ENCODE measurements around the gene GRIN1. TPM values are rescaled to one million over a fixed set of nuclear protein-coding genes. Genes with fewer than 3 reads are reported as not detected.

GRIN1 gene
- total RNA-seq, 4 donors from 2014 or later: not detected

- no peak for DNase-seq
- Histone ChIP-seq H3K4me3 (replicated peaks in 1 of 3) (no peak overlapping the region), H3K36me3 (no peaks in the 10 kb centered on the region), H3K9me3 (no peaks in the 10 kb centered on the region), H3K4me1 (peaks cover 0 to 3% of the 10 kb centered on the region in 2 donors), H3K27me3 (peaks cover 12% of the 10 kb centered on the region), H3K27ac (no peak overlapping the region)
- TF ChIP-seq CTCF (IDR thresholded peaks at IDR 0.05) (no peak), POLR2A (IDR thresholded peaks at IDR 0.05) (no peak)
- intact Hi-C loops (cut with DNase I): no loop called here
- 53 to 75% methylated on average over 4 to 8 of the region's 17 CpGs for WGBS, 2 donors
Measured at GRCh38 chr9:137141050-137141810, 2.3 kb downstream of the GRIN1 start.

GRCh38 chr9:137141976-137142936, 3.3 kb downstream of the GRIN1 start:
- TF ChIP-seq POLR2A (IDR thresholded peaks at IDR 0.05): no peak
- no peak for TF ChIP-seq CTCF (IDR thresholded peaks at IDR 0.05)

DNA sequence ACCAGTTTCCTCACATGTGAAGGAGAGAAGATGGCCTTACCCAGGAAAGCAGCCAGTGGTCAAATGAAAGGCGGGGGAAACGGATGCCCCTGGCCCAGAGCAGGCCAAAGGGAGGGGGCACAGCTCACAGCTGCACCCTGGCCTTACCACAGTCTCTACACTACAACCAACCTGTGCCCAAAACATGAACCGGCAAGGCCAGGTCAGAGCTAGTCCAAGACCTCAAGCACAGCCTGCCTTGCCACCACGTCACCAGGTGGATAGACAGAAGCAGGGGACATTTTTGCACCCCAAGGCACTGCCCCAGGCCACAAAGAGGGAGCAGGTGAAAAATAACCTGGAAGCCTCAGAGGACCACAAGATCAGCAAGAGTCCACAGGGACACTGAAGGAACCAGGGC, 4.5 kb downstream of the GRIN1 start:
- Histone ChIP-seq H3K4me3 (replicated peaks in 1 of 3) (no peak overlapping the region), H3K27ac (no peak overlapping the region), H3K36me3 (no peaks in the 10 kb centered on the region), H3K4me1 (peaks cover 0 to 3% of the 10 kb centered on the region in 2 donors), H3K27me3 (peaks cover under 1% of the 10 kb centered on the region), H3K9me3 (no peaks in the 10 kb centered on the region)
- WGBS, 2 donors: 71 to 74% methylated on average over 4 of the region's 4 CpGs
- DNase-seq: no peak
- intact Hi-C loops (cut with DNase I): no loop called here
- no peak for TF ChIP-seq POLR2A (IDR thresholded peaks at IDR 0.05)

More at GRCh38 chr9:137141976-137142936, 3.3 kb downstream of the GRIN1 start:
- intact Hi-C loops (cut with DNase I): no loop called here
- H3K9me3 ChIP-seq: no peaks in the 10 kb centered on the region
- H3K4me3 ChIP-seq (replicated peaks in 1 of 3): no peak overlapping the region
- no peak for DNase-seq
- peaks cover 11% of the 10 kb centered on the region for H3K27me3 ChIP-seq
- H3K27ac ChIP-seq: no peak overlapping the region
- peaks cover 0 to 3% of the 10 kb centered on the region in 2 donors for H3K4me1 ChIP-seq
- H3K36me3 ChIP-seq: no peaks in the 10 kb centered on the region
- 71 to 75% methylated on average over 22 to 24 of the region's 24 CpGs for WGBS, 2 donors

- H3K27me3 ChIP-seq: no peaks in the 10 kb centered on the region
- WGBS, 2 donors: 50 to 67% methylated on average over 18 to 33 of the region's 49 CpGs
- no peak for DNase-seq
- intact Hi-C loops (cut with DNase I): no loop called here
- H3K9me3 ChIP-seq: no peaks in the 10 kb centered on the region
- no peak overlapping the region for H3K4me3 ChIP-seq (replicated peaks in 1 of 3)
- no peak overlapping the region for H3K27ac ChIP-seq
- TF ChIP-seq CTCF (IDR thresholded peaks at IDR 0.05) (no peak), POLR2A (IDR thresholded peaks at IDR 0.05) (no peak)
- no peaks in the 10 kb centered on the region for H3K36me3 ChIP-seq
- H3K4me1 ChIP-seq: no peaks in the 10 kb centered on the region
Measured at GRCh38 chr9:137145731-137146526, 7.0 kb downstream of the GRIN1 start.

DNA sequence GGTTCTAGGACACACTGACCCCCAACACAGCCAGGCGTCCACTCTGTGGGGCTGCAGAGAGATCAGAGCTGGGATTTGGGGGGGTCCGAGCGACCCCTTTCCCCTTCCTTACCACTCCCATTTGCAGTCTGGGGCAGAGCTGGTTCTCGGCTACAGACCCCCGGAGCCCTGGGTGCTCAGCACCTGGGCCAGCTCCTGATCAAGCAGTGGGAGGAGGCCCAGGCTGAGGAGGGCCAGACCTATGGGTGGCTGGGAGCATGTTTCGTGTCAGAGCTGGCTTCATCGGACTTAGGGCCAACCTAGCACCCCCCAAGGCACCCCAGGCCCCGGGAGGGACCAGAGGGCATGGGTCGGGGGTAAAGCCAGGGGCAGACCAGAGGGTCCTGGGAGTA, 7.6 kb downstream of the GRIN1 start:
- Histone ChIP-seq H3K27ac (no peak overlapping the region), H3K9me3 (no peaks in the 10 kb centered on the region), H3K4me3 (replicated peaks in 1 of 3) (no peak overlapping the region), H3K36me3 (no peaks in the 10 kb centered on the region), H3K27me3 (no peaks in the 10 kb centered on the region), H3K4me1 (no peaks in the 10 kb centered on the region)
- intact Hi-C loops (cut with DNase I): no loop called here
- DNase-seq: no peak
- 41 to 56% methylated on average over 5 to 9 of the region's 9 CpGs for WGBS, 2 donors
- TF ChIP-seq POLR2A (IDR thresholded peaks at IDR 0.05): no peak
- no peak for TF ChIP-seq CTCF (IDR thresholded peaks at IDR 0.05)

All from thyroid gland (tissue), 4 donors.